Erythroblast (primary cell): ENCODE data around the gene LSAMP.

Source experiments
- GATA1 ChIP-seq: IDR thresholded peaks from 2 replicates; pipeline ENCODE4 v1.6.1; 2011; ENCODE audit warnings: low read depth, mild to moderate bottlenecking, control low read depth, low read length, moderate library complexity
- POLR2A ChIP-seq: IDR thresholded peaks from 2 replicates; pipeline ENCODE4 v1.6.1; 2011; ENCODE audit warnings: mild to moderate bottlenecking, low read length

- no peak for TF ChIP-seq POLR2A
- no peak for TF ChIP-seq GATA1
These were observed 614.4 kb downstream of the LSAMP start for GRCh38 chr3:115830764-115831395.
